CD4-positive, alpha-beta T cell treated with Interleukin-2 at 100 ng/mL for 4 hours (primary cell): Measurements from ENCODE around the gene WASHC2A.
"Not testable (repeated sequence)": the region's sequence is repeated elsewhere in the genome, so short reads cannot be mapped to it uniquely, and the experiment has no call there.

Experiments
- DNase-seq: peaks from one replicate; pipeline ENCODE4 v3.0.0-alpha.2; 2020; ENCODE audit warnings: low spot score

WASHC2A gene, protein sequence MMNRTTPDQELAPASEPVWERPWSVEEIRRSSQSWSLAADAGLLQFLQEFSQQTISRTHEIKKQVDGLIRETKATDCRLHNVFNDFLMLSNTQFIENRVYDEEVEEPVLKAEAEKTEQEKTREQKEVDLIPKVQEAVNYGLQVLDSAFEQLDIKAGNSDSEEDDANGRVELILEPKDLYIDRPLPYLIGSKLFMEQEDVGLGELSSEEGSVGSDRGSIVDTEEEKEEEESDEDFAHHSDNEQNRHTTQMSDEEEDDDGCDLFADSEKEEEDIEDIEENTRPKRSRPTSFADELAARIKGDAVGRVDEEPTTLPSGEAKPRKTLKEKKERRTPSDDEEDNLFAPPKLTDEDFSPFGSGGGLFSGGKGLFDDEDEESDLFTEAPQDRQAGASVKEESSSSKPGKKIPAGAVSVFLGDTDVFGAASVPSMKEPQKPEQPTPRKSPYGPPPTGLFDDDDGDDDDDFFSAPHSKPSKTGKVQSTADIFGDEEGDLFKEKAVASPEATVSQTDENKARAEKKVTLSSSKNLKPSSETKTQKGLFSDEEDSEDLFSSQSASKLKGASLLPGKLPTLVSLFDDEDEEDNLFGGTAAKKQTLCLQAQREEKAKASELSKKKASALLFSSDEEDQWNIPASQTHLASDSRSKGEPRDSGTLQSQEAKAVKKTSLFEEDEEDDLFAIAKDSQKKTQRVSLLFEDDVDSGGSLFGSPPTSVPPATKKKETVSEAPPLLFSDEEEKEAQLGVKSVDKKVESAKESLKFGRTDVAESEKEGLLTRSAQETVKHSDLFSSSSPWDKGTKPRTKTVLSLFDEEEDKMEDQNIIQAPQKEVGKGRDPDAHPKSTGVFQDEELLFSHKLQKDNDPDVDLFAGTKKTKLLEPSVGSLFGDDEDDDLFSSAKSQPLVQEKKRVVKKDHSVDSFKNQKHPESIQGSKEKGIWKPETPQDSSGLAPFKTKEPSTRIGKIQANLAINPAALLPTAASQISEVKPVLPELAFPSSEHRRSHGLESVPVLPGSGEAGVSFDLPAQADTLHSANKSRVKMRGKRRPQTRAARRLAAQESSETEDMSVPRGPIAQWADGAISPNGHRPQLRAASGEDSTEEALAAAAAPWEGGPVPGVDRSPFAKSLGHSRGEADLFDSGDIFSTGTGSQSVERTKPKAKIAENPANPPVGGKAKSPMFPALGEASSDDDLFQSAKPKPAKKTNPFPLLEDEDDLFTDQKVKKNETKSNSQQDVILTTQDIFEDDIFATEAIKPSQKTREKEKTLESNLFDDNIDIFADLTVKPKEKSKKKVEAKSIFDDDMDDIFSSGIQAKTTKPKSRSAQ (N-terminal part only)

DNA sequence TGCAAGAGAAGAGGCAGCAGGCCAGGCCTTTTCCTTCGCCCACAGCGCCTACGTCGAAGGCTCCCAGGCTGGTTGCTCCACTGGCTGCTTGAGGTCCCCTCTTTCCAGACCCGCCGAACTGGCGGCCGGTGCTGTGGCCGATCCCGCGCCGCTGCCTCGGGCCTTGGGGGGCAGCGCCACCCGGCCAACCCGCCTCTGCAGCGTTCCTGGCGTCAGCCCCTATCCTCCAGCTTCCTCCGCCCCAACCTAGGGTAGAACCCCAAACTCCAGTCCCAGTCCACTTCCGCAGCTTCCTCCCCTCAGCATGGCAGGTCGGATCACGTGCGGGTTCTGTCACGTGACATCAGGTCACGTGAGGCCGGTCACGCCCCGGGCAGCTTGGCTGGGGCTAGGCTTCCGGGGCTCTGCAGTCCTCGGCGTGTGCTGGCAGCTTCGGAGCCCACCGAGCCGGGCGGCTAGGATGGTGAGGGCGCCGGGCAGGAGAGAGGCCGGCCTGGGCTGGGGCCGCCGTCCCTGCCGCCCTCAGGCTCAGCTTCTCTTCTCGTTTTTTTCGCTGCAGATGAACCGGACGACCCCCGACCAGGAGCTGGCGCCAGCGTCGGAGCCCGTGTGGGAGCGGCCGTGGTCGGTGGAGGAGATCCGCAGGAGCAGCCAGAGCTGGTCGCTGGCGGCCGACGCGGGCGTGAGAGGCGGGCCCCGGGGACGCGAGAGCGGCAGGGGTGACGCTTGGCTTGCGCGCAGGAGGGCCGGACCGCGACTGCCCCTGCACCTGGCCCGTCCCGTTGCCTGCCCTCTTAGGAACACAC, at the start of gene WASHC2A:
TSS of gene WASHC2A (plus strand) at position 409 of the 806 bp plus-strand sequence. CDS start at position 461, 52 bp downstream.
- peak; percentile 85 for DNase-seq

DNA sequence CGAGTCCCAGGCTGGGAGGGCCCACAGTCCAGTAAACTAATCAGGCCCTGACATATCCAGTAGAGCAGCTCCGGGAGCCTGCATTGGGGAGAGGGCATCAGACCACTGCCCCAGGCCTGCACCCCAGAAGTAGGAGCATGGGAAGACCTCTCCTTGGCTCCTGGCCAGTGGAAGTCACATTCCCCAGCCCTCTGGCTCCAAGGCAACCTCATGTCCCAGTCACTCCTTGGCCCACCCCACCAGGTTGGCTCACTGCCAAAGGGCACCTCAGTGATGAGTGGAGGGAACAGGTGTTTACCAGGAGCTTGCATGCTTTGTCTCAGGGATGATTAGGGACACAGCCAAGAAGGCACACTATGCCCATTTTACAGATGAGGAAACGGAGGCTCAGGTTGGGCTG, 48.5 kb upstream of the WASHC2A start:
- DNase-seq: not testable (repeated sequence)

DNA sequence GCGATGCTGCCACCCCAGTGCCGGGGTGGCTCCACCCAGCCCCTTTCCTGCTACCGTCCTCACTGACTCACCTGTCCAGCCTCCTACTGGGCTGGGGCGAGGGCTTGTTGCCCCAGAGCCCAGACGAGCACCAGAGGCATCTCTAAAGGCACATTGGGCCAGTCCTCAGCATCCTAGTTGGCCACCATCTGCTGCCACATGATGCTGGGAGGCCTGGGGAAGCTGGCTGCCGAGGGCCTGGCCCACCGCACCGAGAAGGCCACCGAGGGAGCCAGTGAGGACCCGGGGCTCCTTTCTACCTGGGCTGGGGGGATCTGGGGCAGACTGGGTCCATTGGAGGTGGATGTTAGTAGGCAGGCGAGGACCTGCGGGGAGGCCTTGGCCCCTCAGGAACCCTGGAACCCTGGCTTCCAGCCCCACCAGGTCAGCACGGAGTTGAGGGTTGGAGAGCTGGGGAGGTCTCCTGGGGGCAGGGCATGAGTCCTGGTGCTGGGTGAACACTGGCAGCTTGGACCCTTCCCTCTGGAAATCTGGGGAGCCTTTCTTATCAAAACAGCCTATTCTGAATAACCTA, 47.2 kb upstream of the WASHC2A start:
- not testable (repeated sequence) for DNase-seq

DNA sequence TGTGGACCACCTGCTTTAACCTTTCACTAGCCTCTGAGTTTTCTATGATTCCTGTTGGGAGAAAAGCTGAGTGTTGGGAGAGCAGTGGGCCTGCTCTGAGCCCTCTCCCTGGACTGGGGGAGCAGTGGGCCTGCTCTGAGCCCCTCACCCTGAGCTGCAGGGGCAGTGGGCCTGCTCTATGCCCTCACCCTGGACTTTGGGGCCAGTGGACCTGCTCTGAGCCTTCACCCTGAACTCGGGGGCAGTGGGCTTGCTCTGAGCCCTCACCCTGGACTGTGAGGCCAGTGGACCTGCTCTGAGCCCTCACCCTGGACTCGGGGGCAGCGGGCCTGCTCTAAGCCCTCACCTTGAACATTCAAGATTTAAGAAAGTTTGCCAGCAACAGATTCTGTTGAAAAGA, 46.1 kb upstream of the WASHC2A start:
- no peak for DNase-seq

DNA sequence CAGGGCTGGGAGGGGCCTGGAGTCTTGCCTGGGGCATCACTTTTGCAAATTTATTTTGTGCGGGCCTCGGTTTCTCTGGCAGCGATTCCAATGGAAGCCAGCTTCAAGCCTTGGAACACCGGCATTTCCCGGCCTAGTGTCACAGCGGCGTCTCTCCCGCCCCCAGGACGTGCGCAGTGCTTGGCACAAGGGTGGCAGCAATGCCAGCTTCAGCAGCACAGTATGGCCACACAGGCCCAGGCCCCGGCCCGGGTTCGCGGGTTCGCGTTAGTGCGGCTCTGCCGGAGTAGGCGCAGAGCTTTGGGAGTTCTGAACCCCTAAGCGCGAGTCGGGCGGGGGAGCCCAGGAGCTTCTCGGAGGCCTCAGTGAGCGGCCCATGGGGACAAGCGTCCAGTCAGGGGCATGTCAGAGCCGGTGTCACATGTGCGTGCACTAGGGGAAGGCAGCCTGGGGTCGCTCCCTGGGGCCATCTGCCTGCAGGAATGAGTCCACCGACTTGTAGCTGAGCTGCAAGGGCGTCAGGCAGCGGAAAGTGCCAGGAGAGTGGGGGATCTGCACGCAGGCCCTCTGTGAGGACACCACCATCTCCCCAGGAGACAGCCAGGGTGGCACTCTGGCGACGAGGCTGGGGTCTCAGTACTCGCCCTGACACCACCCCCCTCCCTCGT, 42.9 kb upstream of the WASHC2A start:
- DNase-seq: not testable (repeated sequence)

DNA sequence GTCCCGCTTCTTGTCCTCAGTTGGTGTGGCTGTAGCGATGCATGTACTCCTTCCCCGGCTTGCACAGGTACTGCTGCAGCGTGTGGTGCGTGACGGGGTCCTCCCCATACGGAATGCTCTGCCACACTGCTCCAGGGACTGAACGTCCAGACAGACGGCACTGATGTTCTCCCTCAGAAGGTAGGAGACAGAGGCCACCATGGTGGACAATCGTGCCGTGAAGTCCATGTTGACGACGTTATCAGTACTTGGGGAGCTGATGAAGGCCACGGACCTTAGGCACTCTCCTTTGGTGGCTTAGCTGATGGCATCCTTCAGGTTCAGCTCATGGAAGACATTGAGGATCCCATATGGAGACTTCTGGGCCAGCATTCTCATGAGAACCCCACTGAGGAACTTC, 42.1 kb upstream of the WASHC2A start:
- DNase-seq: no peak

DNA sequence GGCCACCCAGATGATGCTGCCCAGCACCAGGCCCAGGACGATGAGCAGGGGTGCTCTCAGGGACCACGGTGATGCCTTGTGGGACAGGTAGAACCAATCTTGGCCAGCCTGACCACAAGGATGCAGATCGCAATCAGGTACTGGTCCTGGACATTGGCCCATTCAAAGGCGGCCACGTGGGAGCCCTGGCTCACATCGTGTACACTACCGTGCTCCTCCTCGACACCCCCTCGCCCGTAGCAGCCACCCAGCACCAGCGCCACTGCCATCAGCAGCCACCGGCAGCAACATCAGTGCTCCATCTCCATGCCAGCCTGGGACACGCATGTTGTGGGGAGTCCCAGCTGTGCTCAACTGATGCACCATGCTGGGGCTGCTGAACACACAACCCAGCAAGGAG, 40.6 kb upstream of the WASHC2A start:
- no peak for DNase-seq

DNA sequence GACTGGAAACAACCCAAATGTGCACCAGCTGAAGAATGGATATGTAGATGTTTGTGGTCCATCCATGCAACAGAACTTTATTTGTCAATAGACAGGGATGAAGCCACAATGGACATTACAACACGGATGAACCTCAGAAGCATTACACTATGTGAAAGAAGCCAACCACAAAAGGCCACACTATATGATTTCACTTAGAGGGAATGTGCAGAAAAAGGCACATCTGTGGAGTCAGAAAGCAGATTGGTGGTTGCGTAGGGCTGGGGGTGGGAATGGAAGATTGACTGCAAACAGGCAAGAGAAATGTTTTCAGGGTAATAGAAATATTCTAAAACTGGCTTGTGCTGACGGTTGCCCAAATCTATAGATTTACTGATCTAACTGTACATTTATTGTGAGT, 34.3 kb upstream of the WASHC2A start:
- DNase-seq: no peak

DNA sequence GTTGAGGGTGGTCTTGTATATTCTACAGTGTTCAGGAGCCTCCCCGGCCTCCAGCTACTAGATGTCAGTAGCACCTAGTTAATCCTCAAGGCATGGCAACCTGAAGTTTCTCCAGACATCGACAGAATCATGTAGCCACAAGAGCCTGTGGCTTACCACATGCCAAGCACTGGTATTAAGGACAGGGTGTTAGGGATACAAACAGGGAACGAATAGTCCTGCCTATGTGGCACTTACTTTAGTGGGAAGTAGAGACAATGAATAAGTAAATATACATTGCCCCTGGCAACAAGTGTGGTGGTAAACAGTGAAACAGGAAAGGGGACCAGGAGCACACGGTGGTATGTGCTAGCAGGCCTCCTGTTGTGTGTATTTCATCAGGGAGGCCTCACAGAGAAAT, 32.4 kb upstream of the WASHC2A start:
- DNase-seq: not testable (repeated sequence)

DNA sequence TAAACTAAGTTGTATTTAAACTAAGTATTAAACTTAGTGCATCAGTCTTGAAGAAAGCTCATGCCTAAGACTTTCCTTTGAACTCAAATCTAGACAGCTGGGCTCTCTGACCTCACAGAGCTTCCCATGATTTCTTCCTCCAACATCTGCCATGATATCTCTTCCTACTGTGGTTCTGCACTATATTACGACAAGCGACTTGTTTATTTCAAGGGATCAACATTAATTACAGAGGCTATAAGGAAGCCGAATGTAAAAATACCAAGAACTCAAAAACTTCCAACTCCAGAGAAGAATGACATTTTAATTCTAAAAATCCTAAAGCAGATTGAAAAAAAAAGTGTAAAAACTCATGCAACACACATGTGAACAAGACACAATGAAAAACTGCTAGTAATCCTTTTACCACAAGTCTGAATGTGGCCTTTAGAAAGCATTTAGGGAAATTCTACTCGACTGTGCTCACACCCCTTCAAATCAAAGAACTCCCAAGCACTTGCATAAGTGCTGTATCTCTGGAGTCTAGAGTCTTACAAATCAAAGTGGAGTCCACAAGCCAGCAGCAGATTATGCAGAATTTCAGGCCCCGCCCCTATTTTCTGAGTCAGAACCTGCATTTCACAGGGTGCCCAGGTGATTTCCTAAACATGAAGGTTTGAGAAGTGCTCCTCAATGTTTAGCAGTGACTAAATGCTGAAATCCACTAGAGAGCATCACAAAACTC, 22.7 kb upstream of the WASHC2A start:
- DNase-seq: no peak

DNA sequence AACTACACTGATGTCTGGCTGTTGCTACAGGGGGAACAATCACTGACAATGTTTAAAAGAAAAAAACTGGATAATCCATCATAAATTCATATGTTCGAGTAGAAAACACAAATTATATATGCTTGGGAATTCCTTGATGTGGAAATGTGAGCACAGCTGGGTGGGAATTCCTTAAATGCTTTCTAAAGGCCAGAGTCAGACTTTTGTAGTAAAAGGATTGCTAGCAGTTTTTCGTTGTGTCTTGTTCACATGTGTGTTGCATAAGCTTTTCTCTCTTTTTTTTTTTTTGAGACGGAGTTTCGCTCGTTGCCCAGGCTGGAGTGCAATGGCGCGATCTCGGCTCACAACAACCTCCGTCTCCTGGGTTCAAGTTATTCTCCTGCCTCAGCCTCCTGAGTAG, 21.3 kb upstream of the WASHC2A start:
- not testable (repeated sequence) for DNase-seq

DNA sequence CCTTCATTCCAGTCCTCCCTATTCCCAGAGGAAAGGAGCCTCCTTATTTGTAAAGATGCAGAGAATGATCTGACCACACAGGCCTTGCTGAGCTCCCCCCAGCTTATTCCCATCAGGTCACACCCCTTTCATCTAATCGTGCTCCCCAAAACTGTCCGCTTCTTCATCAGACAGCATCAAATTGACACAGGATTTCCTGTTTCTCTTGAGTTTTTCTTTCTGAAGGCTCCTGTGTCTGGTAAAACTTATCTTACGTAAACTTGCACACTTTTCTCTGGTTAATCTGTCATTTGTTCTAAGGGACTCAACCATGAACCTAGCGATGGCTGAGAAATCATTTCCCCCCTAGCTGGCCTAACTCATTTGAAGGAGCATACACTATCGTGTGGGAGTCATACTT, 20.2 kb upstream of the WASHC2A start:
- not testable (repeated sequence) for DNase-seq

DNA sequence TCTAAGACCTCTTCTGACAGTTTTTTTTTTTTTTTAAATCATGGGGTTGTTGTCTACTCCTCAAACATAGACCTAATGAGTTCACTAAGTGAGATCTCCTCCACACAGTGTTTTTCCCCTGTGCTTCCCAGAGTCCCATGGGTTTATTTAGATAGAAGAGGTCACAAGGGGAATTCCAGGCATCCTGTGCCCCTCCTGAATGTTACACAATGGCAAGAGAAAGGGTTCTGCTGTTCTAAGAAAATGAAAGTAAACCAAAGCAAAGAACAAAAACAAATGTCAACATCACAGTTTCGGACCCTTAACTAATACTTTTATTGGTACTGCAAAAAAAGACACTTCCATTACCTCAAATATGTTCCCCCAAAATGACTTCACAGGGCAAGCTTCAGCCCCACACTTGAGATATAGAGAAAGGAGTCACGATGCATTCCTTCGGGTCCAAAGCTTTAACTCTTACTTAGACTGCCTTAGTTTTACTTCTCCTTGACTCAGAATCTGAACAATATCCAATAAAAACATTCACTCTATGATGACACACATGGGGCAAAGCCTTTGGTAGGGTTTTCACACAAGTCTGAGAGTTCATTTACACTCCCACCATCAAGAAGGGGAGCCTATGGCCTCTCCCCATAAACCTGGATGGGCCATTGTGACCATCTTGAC, 15.6 kb upstream of the WASHC2A start:
- not testable (repeated sequence) for DNase-seq

DNA sequence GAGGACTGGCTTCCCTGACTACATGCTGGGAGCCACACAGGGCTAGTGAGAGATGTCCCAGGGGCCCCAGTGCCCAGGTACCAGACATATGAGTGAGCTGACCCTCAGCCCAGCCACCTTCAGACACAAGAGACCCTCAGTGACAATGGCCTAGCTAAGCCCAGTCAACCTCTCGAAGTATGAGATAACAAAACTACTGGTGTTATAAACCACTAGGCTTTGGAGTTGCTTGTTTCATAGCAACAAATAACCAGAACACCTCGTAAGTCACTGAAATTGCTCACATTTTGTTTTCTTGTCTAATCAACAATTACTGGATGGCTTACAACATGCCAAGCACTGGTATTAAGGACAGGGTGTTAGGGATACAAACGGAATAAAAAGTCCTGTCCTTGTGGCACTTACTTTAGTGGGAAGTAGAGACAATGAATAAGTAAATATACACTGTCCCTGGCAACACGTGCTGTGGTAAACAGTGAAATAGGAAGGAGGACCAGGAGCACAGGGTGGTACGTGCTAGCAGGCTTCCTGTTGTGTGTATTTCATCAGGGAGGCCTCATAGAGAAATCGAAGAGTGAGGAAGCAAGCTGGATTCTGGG, 14.9 kb upstream of the WASHC2A start:
- DNase-seq: not testable (repeated sequence)

DNA sequence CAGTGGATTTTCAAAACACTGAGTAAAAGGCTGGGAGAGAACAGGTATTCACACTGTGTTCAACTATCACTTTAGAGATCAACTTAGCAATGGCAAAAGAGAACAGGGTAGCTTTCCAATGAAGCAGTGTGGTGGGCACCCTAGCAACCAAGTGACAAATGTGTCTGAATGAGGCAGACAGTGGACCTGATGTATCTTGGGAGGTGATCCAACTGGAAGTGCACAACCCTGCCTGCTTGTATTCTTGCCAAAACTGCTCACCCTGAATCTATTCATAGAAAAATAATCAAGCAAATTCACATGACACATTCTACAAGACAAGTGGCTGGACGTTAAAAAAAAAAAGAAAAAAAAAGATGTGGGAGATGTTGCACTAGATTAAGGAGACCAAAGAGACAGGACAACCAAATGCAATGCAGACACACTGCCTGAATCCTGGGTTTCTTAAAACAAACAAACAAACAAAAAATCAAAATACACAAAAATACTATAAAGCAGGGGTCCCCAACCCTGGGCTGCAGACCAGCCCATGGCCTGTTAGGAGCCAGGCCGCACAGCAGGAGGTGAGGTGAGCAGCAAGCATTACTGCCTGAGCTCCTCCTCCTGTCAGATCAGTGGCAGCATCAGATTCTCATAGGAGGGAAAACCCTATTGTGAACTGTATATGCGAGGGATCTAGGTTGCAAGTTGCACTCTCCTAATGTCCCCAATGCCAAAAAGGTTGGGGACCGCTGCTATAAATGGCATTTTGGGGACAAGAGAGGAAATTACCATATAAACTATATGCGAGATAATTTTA, 12.1 kb upstream of the WASHC2A start:
- not testable (repeated sequence) for DNase-seq

DNA sequence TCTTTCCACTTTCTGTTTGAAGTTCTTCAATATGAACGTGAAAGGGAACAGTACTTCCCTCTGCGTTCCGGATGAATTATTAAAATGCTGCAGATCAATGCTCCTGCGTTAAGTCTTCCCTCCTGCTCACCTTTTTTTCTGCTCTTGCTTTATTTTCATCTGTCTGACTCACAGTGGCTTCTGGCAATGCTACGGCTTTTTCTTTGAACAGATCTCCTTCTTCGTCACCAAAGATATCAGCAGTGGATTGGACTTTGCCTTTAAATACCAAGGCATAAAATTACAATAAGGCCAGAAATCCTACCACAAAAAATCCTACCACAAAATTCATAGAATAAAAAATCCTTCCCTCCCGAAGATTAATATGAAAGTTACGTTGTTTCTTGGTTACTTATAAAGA, 11.1 kb upstream of the WASHC2A start:
- not testable (repeated sequence) for DNase-seq

DNA sequence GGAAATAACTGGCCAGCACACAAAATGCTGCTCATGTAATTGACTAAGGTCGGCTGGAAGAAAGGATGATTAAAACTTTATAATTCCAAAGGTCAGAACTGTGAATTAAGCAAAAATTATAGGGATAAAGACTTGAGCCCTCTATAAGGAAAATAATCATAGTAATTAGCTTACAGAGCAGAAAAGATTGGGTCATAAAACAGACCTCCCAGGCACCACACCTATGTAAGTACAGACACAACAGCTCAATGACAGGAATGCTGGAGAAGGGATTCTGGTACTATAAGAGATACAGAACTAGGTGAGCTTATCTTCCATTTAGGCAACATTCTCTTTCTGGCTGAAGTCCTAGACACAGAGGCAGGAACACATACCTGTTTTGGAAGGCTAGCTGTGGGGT, 9.0 kb upstream of the WASHC2A start:
- DNase-seq: not testable (repeated sequence)

DNA sequence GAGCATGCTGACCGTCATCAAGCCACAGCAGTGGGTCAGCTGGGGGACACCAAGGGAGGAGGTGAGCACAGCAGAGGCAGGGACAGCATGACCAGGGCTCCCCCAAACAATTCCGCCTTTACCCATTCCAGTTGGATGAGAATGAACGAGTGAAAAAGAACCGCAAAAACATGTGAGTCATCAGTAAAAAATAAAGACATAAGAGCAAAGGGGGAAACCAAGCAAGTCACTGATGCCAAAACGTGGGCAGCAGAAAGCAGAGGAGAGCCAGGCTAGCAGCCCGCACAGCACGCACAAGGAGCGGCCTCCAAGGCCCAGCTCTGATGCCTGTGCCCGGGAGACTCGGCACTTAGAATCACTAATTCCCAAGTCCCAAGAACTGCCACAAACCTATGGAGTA, 7.8 kb upstream of the WASHC2A start:
- not testable (repeated sequence) for DNase-seq
